ENCODE data around the gene INO80C. TPM values are rescaled to one million over a fixed set of nuclear protein-coding genes. Genes with fewer than 3 reads are reported as not detected.

Gene INO80C
- polyA plus RNA-seq, 1 donor (not counting 4 experiments of a cell fraction or from before 2014, with no cell fraction given): 54.7 TPM

- Histone ChIP-seq H3K4me1 (ENCODE audit: control insufficient read depth, extremely low read depth, insufficient read depth, low read length) (peaks cover 39% of the 10 kb centered on the region), H3K9me1 (ENCODE audit: control insufficient read depth, extremely low read depth, insufficient read depth, low read length) (no peaks in the 10 kb centered on the region), H3K27ac (ENCODE audit: control insufficient read depth, insufficient read depth, low read length) (peak overlapping the region; percentile 98), H3K9ac (ENCODE audit: control insufficient read depth, extremely low read depth, insufficient read depth, low read length) (peak overlapping the region; percentile 90), H3K27me3 (ENCODE audit: control insufficient read depth, extremely low read depth, insufficient read depth, low read length) (no peaks in the 10 kb centered on the region), H4K20me1 (ENCODE audit: control insufficient read depth, extremely low read depth, insufficient read depth, low read length) (no peaks in the 10 kb centered on the region), H3K36me3 (ENCODE audit: control insufficient read depth in 2 of 2, extremely low read depth in 1 of 2, insufficient read depth in 2 of 2, low read length in 2 of 2) (no peaks in the 10 kb centered on the region), H3K4me3 (ENCODE audit: control insufficient read depth in 2 of 3, extremely low read depth in 1 of 3, insufficient read depth in 2 of 3, low read depth in 1 of 3, low read length in 3 of 3) (peak overlapping the region; percentile 64 to 87 (median 85)), H2AFZ (ENCODE audit: control insufficient read depth, low read length) (peak overlapping the region; percentile 84), H3K79me2 (ENCODE audit: control insufficient read depth, insufficient read depth, low read length) (peaks cover 34% of the 10 kb centered on the region), H3K4me2 (ENCODE audit: control insufficient read depth, extremely low read depth, insufficient read depth, low read depth, low read length) (peak overlapping the region; percentile 98), H3K9me3 (ENCODE audit: control insufficient read depth, low read depth, low read length) (no peaks in the 10 kb centered on the region)
- DNase-seq (ENCODE audit: low read depth, low spot score): no peak
- dilution Hi-C loops (cut with MboI; ENCODE audit: extremely low pct_ligation_motif_present, low sequenced_read_pairs): no loop called here
- no peak for FAIRE-seq
- no peak for TF ChIP-seq CTCF (optimal IDR thresholded peaks at IDR 0.05 in 1 of 3, IDR thresholded peaks at IDR 0.05 in 1 of 3, conservative IDR thresholded peaks at IDR 0.05 in 1 of 3; ENCODE audit: extremely low read depth in 1 of 3, insufficient read depth in 2 of 3, low read length in 3 of 3)
Observed at GRCh38 chr18:35497027-35497369, 762 bp downstream of the INO80C start.

- DNase-seq (ENCODE audit: low read depth, low spot score) (no peak), FAIRE-seq (peak; percentile 13)
- no peaks in the 10 kb centered on the region for H3K27me3 ChIP-seq (ENCODE audit: control insufficient read depth, extremely low read depth, insufficient read depth, low read length)
- H3K79me2 ChIP-seq (ENCODE audit: control insufficient read depth, insufficient read depth, low read length): peaks cover 45% of the 10 kb centered on the region
- no peaks in the 10 kb centered on the region for H3K36me3 ChIP-seq (ENCODE audit: control insufficient read depth in 2 of 2, extremely low read depth in 1 of 2, insufficient read depth in 2 of 2, low read length in 2 of 2)
- H3K27ac ChIP-seq (ENCODE audit: control insufficient read depth, insufficient read depth, low read length): no peak overlapping the region
- H3K4me1 ChIP-seq (ENCODE audit: control insufficient read depth, extremely low read depth, insufficient read depth, low read length): peaks cover 34% of the 10 kb centered on the region
- H3K9me3 ChIP-seq (ENCODE audit: control insufficient read depth, low read depth, low read length): no peaks in the 10 kb centered on the region
- TF ChIP-seq EZH2 (IDR thresholded peaks at IDR 0.05; ENCODE audit: low read length): no peak
- TF ChIP-seq CTCF (optimal IDR thresholded peaks at IDR 0.05 in 1 of 3, IDR thresholded peaks at IDR 0.05 in 1 of 3, conservative IDR thresholded peaks at IDR 0.05 in 1 of 3; ENCODE audit: extremely low read depth in 1 of 3, insufficient read depth in 2 of 3, low read length in 3 of 3): no peak
- no peak overlapping the region for H3K9ac ChIP-seq (ENCODE audit: control insufficient read depth, extremely low read depth, insufficient read depth, low read length)
- dilution Hi-C loops (cut with MboI; ENCODE audit: extremely low pct_ligation_motif_present, low sequenced_read_pairs): no loop called here
- H4K20me1 ChIP-seq (ENCODE audit: control insufficient read depth, extremely low read depth, insufficient read depth, low read length): no peaks in the 10 kb centered on the region
- H3K4me2 ChIP-seq (ENCODE audit: control insufficient read depth, extremely low read depth, insufficient read depth, low read depth, low read length): peak overlapping the region; percentile 98
- peak overlapping the region in 1 of 3 experiments; percentile 11 for H3K4me3 ChIP-seq (ENCODE audit: control insufficient read depth in 2 of 3, extremely low read depth in 1 of 3, insufficient read depth in 2 of 3, low read depth in 1 of 3, low read length in 3 of 3)
- H3K9me1 ChIP-seq (ENCODE audit: control insufficient read depth, extremely low read depth, insufficient read depth, low read length): no peaks in the 10 kb centered on the region
- H2AFZ ChIP-seq (ENCODE audit: control insufficient read depth, low read length): no peak overlapping the region
Observed at GRCh38 chr18:35495536-35496314, 2.0 kb downstream of the INO80C start.
